Measurements from ENCODE around the gene HSPA12B.

Gene HSPA12B

DNA sequence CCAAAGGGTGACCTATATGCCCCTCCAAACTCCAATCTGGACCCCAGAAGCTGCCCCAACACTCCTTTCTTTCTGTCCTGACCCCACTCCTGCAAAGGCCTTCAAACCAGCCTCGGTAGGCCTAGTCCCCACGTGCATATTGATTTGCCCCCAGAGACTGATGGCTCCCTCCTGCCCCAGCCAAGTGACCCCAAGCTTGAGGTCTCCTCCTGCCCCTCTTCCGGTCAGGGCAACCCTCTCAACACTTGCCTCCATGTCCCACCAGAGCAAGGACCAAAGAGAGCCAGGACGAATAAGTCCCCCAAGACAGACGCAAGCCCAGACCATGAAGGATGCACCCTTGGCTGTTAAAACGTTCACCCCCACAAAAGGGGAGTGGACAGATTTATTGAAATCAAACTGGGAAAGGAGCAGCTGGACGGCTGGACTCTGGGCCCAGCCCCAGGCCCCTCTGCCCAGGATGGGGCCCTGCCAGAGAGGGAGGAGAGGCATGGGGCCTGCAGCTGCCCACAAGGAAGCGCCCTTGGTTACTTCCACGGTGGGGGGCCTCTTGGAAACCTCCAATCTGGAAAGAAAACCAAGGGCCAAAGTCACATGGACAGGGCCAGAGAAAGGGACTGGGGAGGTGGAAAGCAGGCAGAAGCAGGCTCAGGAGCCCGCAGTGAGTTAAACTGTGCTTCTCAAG is 51.2 kb downstream of the HSPA12B start:
- no peak overlapping the region for H3K27ac ChIP-seq (ENCODE audit: low read depth, low read length)

GRCh38 chr20:3784216-3784853 is 51.9 kb downstream of the HSPA12B start:
- H3K36me3 ChIP-seq (ENCODE audit: control insufficient read depth, low read length), result peaks cover 21% of the 10 kb centered on the region
- peaks cover 40% of the 10 kb centered on the region for H3K79me2 ChIP-seq (ENCODE audit: control insufficient read depth, low read length)
- no peak overlapping the region for H3K27ac ChIP-seq (ENCODE audit: low read depth, low read length)
- H3K4me3 ChIP-seq (ENCODE audit: low read length), result no peak overlapping the region
- H4K20me1 ChIP-seq (ENCODE audit: control insufficient read depth, insufficient read depth, low read depth, low read length), result peaks cover 9% of the 10 kb centered on the region; the same call in 1 of the 2 replicates
- TF ChIP-seq EZH2phosphoT487 (IDR thresholded peaks at IDR 0.05; ENCODE audit: borderline replicate concordance, low read length) (no peak), CTCF (IDR thresholded peaks at IDR 0.05; ENCODE audit: low read depth, low read length, poor library complexity, severe bottlenecking) (no peak)
- no peaks in the 10 kb centered on the region for H3K9me2 ChIP-seq (replicated peaks; ENCODE audit: control insufficient read depth, low read length)
- H3K4me1 ChIP-seq (ENCODE audit: control insufficient read depth, low read length), result peaks cover 57% of the 10 kb centered on the region
- H3K4me2 ChIP-seq (ENCODE audit: low read length), result peak overlapping the region; percentile 91
- peaks cover 5% of the 10 kb centered on the region for H3K27me3 ChIP-seq (ENCODE audit: control insufficient read depth, low read length)
- H3F3A ChIP-seq (ENCODE audit: control insufficient read depth, insufficient read depth), result peaks cover 7% of the 10 kb centered on the region; the same call in 1 of the 2 replicates
- H3K9me3 ChIP-seq (ENCODE audit: control insufficient read depth, insufficient read depth, low read length), result no peaks in the 10 kb centered on the region

More for the DNA sequence above, 51.2 kb downstream of the HSPA12B start:
- TF ChIP-seq CTCF (IDR thresholded peaks at IDR 0.05; ENCODE audit: low read depth, low read length, poor library complexity, severe bottlenecking), result no peak
- no peak for TF ChIP-seq EZH2phosphoT487 (IDR thresholded peaks at IDR 0.05; ENCODE audit: borderline replicate concordance, low read length)
- Histone ChIP-seq H3K4me1 (ENCODE audit: control insufficient read depth, low read length) (peaks cover 60% of the 10 kb centered on the region), H3F3A (ENCODE audit: control insufficient read depth, insufficient read depth) (peaks cover 7% of the 10 kb centered on the region; the same call in 1 of the 2 replicates), H3K4me3 (ENCODE audit: low read length) (no peak overlapping the region), H3K4me2 (ENCODE audit: low read length) (peak overlapping the region; percentile 22; the same call in 1 of the 2 replicates), H3K9me3 (ENCODE audit: control insufficient read depth, insufficient read depth, low read length) (no peaks in the 10 kb centered on the region), H3K36me3 (ENCODE audit: control insufficient read depth, low read length) (peaks cover 21% of the 10 kb centered on the region), H4K20me1 (ENCODE audit: control insufficient read depth, insufficient read depth, low read depth, low read length) (peaks cover 9% of the 10 kb centered on the region; the same call in 1 of the 2 replicates), H3K79me2 (ENCODE audit: control insufficient read depth, low read length) (peaks cover 40% of the 10 kb centered on the region), H3K27me3 (ENCODE audit: control insufficient read depth, low read length) (peaks cover 12% of the 10 kb centered on the region), H3K9me2 (replicated peaks; ENCODE audit: control insufficient read depth, low read length) (no peaks in the 10 kb centered on the region)

GRCh38 chr20:3784863-3785239 is 52.4 kb downstream of the HSPA12B start:
- peaks cover 21% of the 10 kb centered on the region for H3K36me3 ChIP-seq (ENCODE audit: control insufficient read depth, low read length)
- peaks cover 53% of the 10 kb centered on the region for H3K4me1 ChIP-seq (ENCODE audit: control insufficient read depth, low read length)
- H3K4me3 ChIP-seq (ENCODE audit: low read length), result peak overlapping the region; percentile 88
- H3K27ac ChIP-seq (ENCODE audit: low read depth, low read length), result no peak overlapping the region
- H3K9me3 ChIP-seq (ENCODE audit: control insufficient read depth, insufficient read depth, low read length), result no peaks in the 10 kb centered on the region
- H4K20me1 ChIP-seq (ENCODE audit: control insufficient read depth, insufficient read depth, low read depth, low read length), result peaks cover 9% of the 10 kb centered on the region; the same call in 1 of the 2 replicates
- TF ChIP-seq CTCF (IDR thresholded peaks at IDR 0.05; ENCODE audit: low read depth, low read length, poor library complexity, severe bottlenecking) (no peak), EZH2phosphoT487 (IDR thresholded peaks at IDR 0.05; ENCODE audit: borderline replicate concordance, low read length) (no peak)
- H3F3A ChIP-seq (ENCODE audit: control insufficient read depth, insufficient read depth), result peaks cover 7% of the 10 kb centered on the region; the same call in 1 of the 2 replicates
- no peaks in the 10 kb centered on the region for H3K9me2 ChIP-seq (replicated peaks; ENCODE audit: control insufficient read depth, low read length)
- H3K79me2 ChIP-seq (ENCODE audit: control insufficient read depth, low read length), result peaks cover 40% of the 10 kb centered on the region
- H3K27me3 ChIP-seq (ENCODE audit: control insufficient read depth, low read length), result no peaks in the 10 kb centered on the region; the same call in 1 of the 2 replicates
- H3K4me2 ChIP-seq (ENCODE audit: low read length), result peak overlapping the region; percentile 91
